Measurements from ENCODE around the gene SLC9C1. TPM values are rescaled to one million over a fixed set of nuclear protein-coding genes. Genes with fewer than 3 reads are reported as not detected.

The SLC9C1 gene
- total RNA-seq, 2 experiments from 2014 or later = not detected

- ChIA-PET POLR2A (interaction anchor here (0.9 to 1.2 kb wide), 2 partner anchors 98 to 136 kb away, joined by 3 to 4 read pairs; no protein-coding TSS in a partner anchor), CTCF (interaction anchor here (0.8 to 2.4 kb wide), 9 partner anchors 13 to 182 kb away, joined by 3 to 6 read pairs (median 3); no protein-coding TSS in a partner anchor)
- DNase-seq (no peak), ATAC-seq (peak; percentile 57)
- Mint-ChIP-seq H3K9me3 (no peaks in the 10 kb centered on the region), H3K4me1 (ENCODE audit: low read depth) (peaks cover 63% of the 10 kb centered on the region), H3K36me3 (ENCODE audit: low read depth) (peaks cover 54% of the 10 kb centered on the region), H3K4me3 (peak overlapping the region; percentile 28), H3K27ac (peak overlapping the region; percentile 75), H3K27me3 (no peaks in the 10 kb centered on the region)
- no peak for TF ChIP-seq CTCF (IDR thresholded peaks at IDR 0.05)
- intact Hi-C loops (cut with micrococcal nuclease) = no loop called here
Measured at GRCh38 chr3:112338021-112338726, 44.2 kb upstream of the SLC9C1 start.

GRCh38 chr3:112335434-112335781 lies 41.4 kb upstream of the SLC9C1 start:
- ATAC-seq (peak; percentile 21), DNase-seq (no peak)
- peak overlapping the region; percentile 93 for H3K27ac Mint-ChIP-seq
- no peaks in the 10 kb centered on the region for H3K9me3 Mint-ChIP-seq
- POLR2A ChIA-PET = no interaction called here
- intact Hi-C loops (cut with micrococcal nuclease) = no loop called here
- H3K4me1 Mint-ChIP-seq (ENCODE audit: low read depth) = peaks cover 54% of the 10 kb centered on the region
- CTCF ChIA-PET = interaction anchor here (0.8 to 4.3 kb wide), 7 partner anchors 9 to 224 kb away, joined by 3 to 22 read pairs (median 4); partner anchors contain the start of gene SLC9C1
- H3K36me3 Mint-ChIP-seq (ENCODE audit: low read depth) = peaks cover 37% of the 10 kb centered on the region
- no peak for TF ChIP-seq CTCF (IDR thresholded peaks at IDR 0.05)
- H3K27me3 Mint-ChIP-seq = no peaks in the 10 kb centered on the region
- H3K4me3 Mint-ChIP-seq = peak overlapping the region; percentile 90

- H3K4me1 Mint-ChIP-seq (ENCODE audit: low read depth) = peaks cover 53% of the 10 kb centered on the region
- intact Hi-C loops (cut with micrococcal nuclease) = loop anchor here (5.0 kb wide), 2 partner anchors 102 to 122 kb away; no protein-coding TSS in a partner anchor
- no peak for TF ChIP-seq CTCF (IDR thresholded peaks at IDR 0.05)
- H3K9me3 Mint-ChIP-seq = no peaks in the 10 kb centered on the region
- ATAC-seq (peak; percentile 24), DNase-seq (no peak)
- peak overlapping the region; percentile 93 for H3K27ac Mint-ChIP-seq
- H3K36me3 Mint-ChIP-seq (ENCODE audit: low read depth) = peaks cover 34% of the 10 kb centered on the region
- H3K27me3 Mint-ChIP-seq = no peaks in the 10 kb centered on the region
- peak overlapping the region; percentile 90 for H3K4me3 Mint-ChIP-seq
- POLR2A ChIA-PET = interaction anchor here (0.8 to 1.9 kb wide), 3 partner anchors 31 to 227 kb away, joined by 3 to 7 read pairs (median 4); partner anchors contain the start of genes ATG3 and SLC35A5
- CTCF ChIA-PET = interaction anchor here (1.1 to 4.3 kb wide), 13 partner anchors 8 to 223 kb away, joined by 3 to 22 read pairs (median 8); partner anchors contain the start of genes BTLA, GCSAM and SLC9C1
Measured at GRCh38 chr3:112334691-112335433, 40.8 kb upstream of the SLC9C1 start.

- intact Hi-C loops (cut with micrococcal nuclease) = loop anchor here (5.0 kb wide), 2 partner anchors 104 to 124 kb away; no protein-coding TSS in a partner anchor
- peak overlapping the region; percentile 93 for H3K27ac Mint-ChIP-seq
- DNase-seq = no peak
- peaks cover 45% of the 10 kb centered on the region for H3K4me1 Mint-ChIP-seq (ENCODE audit: low read depth)
- no peaks in the 10 kb centered on the region for H3K27me3 Mint-ChIP-seq
- CTCF ChIA-PET = interaction anchor here (0.8 to 4.3 kb wide), 23 partner anchors 11 to 249 kb away, joined by 3 to 22 read pairs (median 6); partner anchors contain the start of genes BTLA, GCSAM and SLC9C1
- ATAC-seq = peak; percentile 40
- peaks cover 27% of the 10 kb centered on the region for H3K36me3 Mint-ChIP-seq (ENCODE audit: low read depth)
- POLR2A ChIA-PET = interaction anchor here (0.5 to 1.9 kb wide), 9 partner anchors 15 to 228 kb away, joined by 3 to 11 read pairs (median 3); partner anchors contain the start of genes ATG3 and SLC35A5
- no peaks in the 10 kb centered on the region for H3K9me3 Mint-ChIP-seq
- no peak for TF ChIP-seq CTCF (IDR thresholded peaks at IDR 0.05)
- peak overlapping the region; percentile 90 for H3K4me3 Mint-ChIP-seq
Measured at GRCh38 chr3:112333381-112334317, 39.6 kb upstream of the SLC9C1 start.

All from activated CD8-positive, alpha-beta T cell treated with anti-CD3 and anti-CD28 coated beads for 36 hours (primary cell).